Skeletal muscle satellite cell (primary cell): Measurements from ENCODE around the gene XRN2.
"Not testable (repeated sequence)": the region's sequence is repeated elsewhere in the genome, so short reads cannot be mapped to it uniquely, and the experiment has no call there.

ENCODE experiments used
- H3K27me3 ChIP-seq: 2 replicates; pipeline ENCODE4 v1.7.0; 2013; ENCODE audit warnings: low read length; ENCODE audit not compliant: control insufficient read depth, insufficient read depth
- H3K36me3 ChIP-seq: 2 replicates; pipeline ENCODE4 v1.7.0; 2013; ENCODE audit warnings: mild to moderate bottlenecking, control low read depth, low read length; ENCODE audit not compliant: insufficient read depth
- H3K4me1 ChIP-seq: 2 replicates; pipeline ENCODE4 v1.7.0; 2013; ENCODE audit warnings: low read length; ENCODE audit not compliant: control insufficient read depth, insufficient read depth
- H3K4me2 ChIP-seq: 2 replicates; pipeline ENCODE4 v1.7.0; 2013; ENCODE audit warnings: mild to moderate bottlenecking, low read length
- H3K4me3 ChIP-seq: 2 replicates; pipeline ENCODE4 v1.7.0; 2013; ENCODE audit warnings: low read length
- H3K9ac ChIP-seq: 2 replicates; pipeline ENCODE4 v1.7.0; 2013; ENCODE audit warnings: mild to moderate bottlenecking, low read depth, low read length, moderate library complexity
- H3K9me3 ChIP-seq: replicated peaks from 2 replicates; pipeline ENCODE4 v1.7.0; 2013; ENCODE audit warnings: mild to moderate bottlenecking, control low read depth, low read length

Gene XRN2

DNA sequence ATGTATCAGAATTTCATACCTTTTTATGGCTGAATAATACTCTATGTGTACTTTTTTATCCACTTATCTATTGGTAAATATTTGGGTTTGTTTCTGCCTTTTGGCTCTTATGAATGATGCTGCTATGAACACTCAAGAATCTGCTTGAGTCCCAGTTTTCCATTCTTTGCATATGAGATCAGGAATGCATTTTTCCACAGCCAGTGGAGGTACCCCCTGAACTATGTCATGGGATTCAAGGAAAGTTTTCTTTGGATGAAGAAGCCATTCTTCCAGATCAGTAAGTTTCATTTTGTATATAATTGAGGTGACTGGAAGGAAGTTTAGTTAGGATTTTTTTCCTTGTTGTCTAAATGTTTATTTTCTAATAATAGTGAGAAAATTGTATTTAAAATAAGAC is 53.3 kb downstream of the XRN2 start:
- no peaks in the 10 kb centered on the region for H3K27me3 ChIP-seq

DNA sequence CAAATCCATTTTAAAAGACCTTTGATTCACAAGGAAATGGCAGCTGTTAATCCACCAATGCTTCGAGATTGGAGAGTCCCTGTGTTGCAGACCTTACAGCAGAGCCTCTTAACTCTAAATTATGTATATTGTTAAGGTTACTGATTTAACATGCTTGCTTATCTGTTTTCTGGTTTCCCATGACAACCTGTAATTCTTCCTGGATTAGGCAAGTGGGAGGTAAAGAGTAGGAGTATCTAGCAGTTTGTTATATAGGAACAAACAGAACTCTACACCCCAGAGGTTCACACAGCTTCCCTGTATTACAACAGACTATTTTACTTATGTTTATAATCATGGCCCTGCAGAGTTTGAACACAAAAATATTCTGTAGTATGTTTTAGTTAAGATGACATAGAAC is 54.7 kb downstream of the XRN2 start:
- H3K4me1 ChIP-seq, result peaks cover 17% of the 10 kb centered on the region
- H3K27me3 ChIP-seq, result no peaks in the 10 kb centered on the region
- no peak overlapping the region for H3K4me3 ChIP-seq
- H3K9me3 ChIP-seq, result no peaks in the 10 kb centered on the region
- H3K9ac ChIP-seq, result no peak overlapping the region
- no peak overlapping the region for H3K4me2 ChIP-seq
- H3K36me3 ChIP-seq, result peaks cover 42% of the 10 kb centered on the region

More for the DNA sequence above, 53.3 kb downstream of the XRN2 start:
- peaks cover 35% of the 10 kb centered on the region for H3K36me3 ChIP-seq
- H3K9ac ChIP-seq, result no peak overlapping the region
- H3K9me3 ChIP-seq, result no peaks in the 10 kb centered on the region
- no peak overlapping the region for H3K4me3 ChIP-seq
- no peak overlapping the region for H3K4me2 ChIP-seq
- H3K4me1 ChIP-seq, result peaks cover 18% of the 10 kb centered on the region

DNA sequence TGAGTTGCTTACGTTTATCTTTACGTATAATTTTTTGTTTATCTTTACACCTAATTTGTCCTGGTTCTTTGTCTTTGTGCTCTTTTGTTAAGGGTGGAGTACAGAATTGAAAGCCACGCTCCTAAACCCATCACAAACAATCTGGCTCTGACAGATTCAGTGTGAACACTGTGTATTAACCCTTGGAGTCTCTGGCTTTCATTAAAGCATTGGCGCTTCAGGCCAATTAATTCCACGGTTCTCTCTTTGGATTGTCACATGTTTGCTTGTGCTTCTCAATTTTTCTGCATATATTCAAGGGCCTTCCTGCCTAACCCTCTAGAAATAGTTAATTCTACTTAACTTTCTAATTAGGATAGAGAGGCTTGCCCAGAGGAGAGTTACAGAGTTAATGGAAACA is 55.6 kb downstream of the XRN2 start:
- Histone ChIP-seq H3K27me3 (no peaks in the 10 kb centered on the region), H3K4me1 (peaks cover 11% of the 10 kb centered on the region), H3K4me3 (no peak overlapping the region), H3K9ac (no peak overlapping the region), H3K36me3 (peaks cover 42% of the 10 kb centered on the region), H3K4me2 (no peak overlapping the region), H3K9me3 (no peaks in the 10 kb centered on the region)

DNA sequence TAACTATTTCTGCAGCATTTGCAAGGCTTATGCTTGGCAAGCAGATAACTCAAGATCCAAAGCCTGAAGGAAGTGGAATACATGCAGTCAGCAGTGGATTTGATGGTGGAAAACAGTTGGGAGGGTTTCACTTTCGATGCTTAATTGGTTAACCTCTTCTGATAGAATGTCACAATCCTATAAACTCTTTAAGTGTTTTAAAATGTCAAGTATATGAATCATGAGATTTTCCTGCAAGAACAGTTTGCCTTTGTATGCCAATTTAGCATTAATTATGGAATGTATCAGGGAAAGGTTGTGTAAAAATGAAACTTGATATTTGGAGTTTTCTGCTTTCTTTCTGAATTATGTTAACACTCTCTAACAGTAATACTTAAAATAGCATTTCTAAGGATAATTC is 57.6 kb downstream of the XRN2 start:
- Histone ChIP-seq H3K9ac (no peak overlapping the region), H3K4me1 (peaks cover 11% of the 10 kb centered on the region), H3K9me3 (no peaks in the 10 kb centered on the region), H3K27me3 (no peaks in the 10 kb centered on the region), H3K36me3 (peaks cover 42% of the 10 kb centered on the region), H3K4me2 (no peak overlapping the region), H3K4me3 (no peak overlapping the region)

DNA sequence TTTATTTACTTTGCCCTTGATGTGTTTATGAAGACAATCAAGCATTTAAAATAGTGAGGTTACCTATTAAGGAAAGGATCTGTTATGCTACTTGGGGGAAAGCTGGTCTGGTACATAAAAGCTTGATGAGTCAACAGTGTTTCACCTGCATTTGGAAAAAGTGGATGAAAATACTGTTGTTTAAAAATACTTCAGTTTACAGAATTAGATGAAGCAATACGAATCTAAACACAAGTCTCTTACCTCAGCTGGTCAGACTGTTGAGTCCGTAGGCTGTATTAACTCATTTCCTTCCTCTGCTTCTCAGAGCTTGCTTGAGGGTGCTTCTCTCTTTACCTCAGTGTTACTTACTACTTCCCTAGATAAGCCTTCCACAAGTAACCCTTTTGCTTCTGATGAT is 58.1 kb downstream of the XRN2 start:
- Histone ChIP-seq H3K27me3 (no peaks in the 10 kb centered on the region), H3K9me3 (no peaks in the 10 kb centered on the region), H3K4me1 (peaks cover 11% of the 10 kb centered on the region), H3K4me3 (no peak overlapping the region), H3K36me3 (peaks cover 38% of the 10 kb centered on the region), H3K9ac (no peak overlapping the region), H3K4me2 (no peak overlapping the region)

DNA sequence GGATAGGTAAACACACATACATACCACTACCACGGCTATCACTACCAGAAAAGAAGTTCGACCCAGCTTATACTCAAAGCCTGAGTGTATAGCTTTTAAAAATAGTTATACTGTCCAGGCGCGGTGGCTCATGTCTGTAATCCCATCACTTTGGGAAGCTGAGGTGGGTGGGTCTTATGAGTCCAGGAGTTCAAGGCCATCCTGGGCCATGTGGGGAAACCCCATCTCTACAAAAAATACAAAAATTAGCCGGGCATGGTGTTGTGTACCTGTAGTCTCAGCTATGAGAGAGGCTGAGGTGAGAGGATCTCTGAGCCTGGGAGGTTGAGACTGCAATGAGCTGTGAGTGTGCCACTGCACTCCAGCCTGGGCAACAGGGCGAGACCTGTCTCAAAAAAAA is 61.3 kb downstream of the XRN2 start:
- Histone ChIP-seq H3K36me3 (peaks cover 34% of the 10 kb centered on the region), H3K4me1 (peaks cover 11% of the 10 kb centered on the region), H3K4me3 (no peak overlapping the region), H3K27me3 (no peaks in the 10 kb centered on the region), H3K4me2 (no peak overlapping the region), H3K9ac (no peak overlapping the region), H3K9me3 (no peaks in the 10 kb centered on the region)

- Histone ChIP-seq H3K36me3 (peaks cover 29% of the 10 kb centered on the region), H3K9me3 (no peaks in the 10 kb centered on the region), H3K4me1 (peaks cover 7% of the 10 kb centered on the region), H3K4me2 (no peak overlapping the region), H3K27me3 (no peaks in the 10 kb centered on the region), H3K9ac (no peak overlapping the region), H3K4me3 (no peak overlapping the region)
These were observed 62.6 kb downstream of the XRN2 start for GRCh38 chr20:21365771-21366170.

- not testable (repeated sequence) for H3K9me3 ChIP-seq, H3K9ac ChIP-seq, H3K4me1 ChIP-seq, H3K4me2 ChIP-seq, H3K27me3 ChIP-seq, H3K4me3 ChIP-seq
- H3K36me3 ChIP-seq, result peaks cover 34% of the 10 kb centered on the region
These were observed 63.1 kb downstream of the XRN2 start for GRCh38 chr20:21366273-21366672.

DNA sequence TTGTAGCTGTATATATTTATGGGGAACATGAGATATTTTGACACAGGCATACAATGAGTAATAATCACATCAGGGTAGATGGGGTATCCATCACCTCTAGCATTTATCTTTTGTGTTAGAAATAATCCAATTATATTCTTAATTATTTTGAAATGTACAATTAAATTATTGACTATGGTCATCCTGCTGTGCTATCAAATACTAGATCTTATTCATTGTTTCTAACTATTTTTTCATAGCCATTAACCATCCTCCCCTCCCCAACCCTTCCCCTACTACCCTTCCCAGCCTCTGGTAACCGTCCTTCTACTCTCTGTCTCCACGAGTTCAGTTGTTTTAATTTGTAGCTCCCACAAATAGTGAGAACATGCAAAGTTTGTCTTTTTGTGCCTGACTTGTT is 65.7 kb downstream of the XRN2 start:
- H3K9me3 ChIP-seq, result no peaks in the 10 kb centered on the region
- peaks cover 37% of the 10 kb centered on the region for H3K36me3 ChIP-seq
- H3K9ac ChIP-seq, result no peak overlapping the region
- no peak overlapping the region for H3K4me2 ChIP-seq
- H3K27me3 ChIP-seq, result no peaks in the 10 kb centered on the region
- no peak overlapping the region for H3K4me3 ChIP-seq
- no peaks in the 10 kb centered on the region for H3K4me1 ChIP-seq

DNA sequence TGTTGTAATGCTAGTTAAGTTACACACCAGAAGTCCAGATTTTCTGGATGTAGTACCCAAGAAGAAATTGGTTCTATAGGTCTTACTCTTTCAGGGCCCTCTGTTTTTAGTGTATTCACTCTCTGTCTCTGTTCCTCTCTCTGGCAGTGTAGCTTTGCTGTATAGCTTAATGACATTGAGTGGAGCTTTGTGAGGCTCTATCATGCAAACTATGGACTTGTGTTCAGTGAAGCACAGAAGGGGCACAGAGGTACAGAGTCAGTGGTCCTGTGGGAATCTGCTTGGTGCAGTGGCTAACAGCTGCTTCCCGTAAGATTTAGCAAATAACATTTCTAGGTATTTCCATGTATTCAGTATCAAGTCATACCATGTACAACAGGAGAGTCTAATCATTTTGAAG is 68.1 kb downstream of the XRN2 start:
- Histone ChIP-seq H3K36me3 (peaks cover 34% of the 10 kb centered on the region), H3K9me3 (no peaks in the 10 kb centered on the region), H3K9ac (no peak overlapping the region), H3K4me1 (no peaks in the 10 kb centered on the region), H3K27me3 (no peaks in the 10 kb centered on the region), H3K4me2 (no peak overlapping the region), H3K4me3 (no peak overlapping the region)

DNA sequence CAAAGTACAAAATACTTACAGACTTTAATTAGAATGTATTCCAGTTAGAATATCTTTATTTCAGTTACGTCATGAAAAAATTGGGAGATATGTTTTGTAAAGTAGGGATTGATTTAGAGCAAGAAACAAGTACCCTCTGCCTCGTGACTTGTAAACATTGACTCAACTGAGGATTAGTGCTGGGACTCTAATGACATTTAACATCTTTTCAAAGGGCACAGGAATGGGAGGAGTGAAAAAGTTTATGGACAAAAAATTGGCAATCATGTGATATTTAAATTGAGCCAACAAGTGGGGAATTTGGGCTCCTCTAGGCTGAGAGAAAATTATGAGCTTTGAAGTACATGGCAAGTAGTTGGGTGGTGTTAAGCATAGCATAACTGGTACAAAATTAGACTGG is 68.9 kb downstream of the XRN2 start:
- H3K4me3 ChIP-seq, result no peak overlapping the region
- no peaks in the 10 kb centered on the region for H3K27me3 ChIP-seq
- H3K9me3 ChIP-seq, result no peaks in the 10 kb centered on the region
- no peak overlapping the region for H3K4me2 ChIP-seq
- peaks cover 30% of the 10 kb centered on the region for H3K36me3 ChIP-seq
- no peak overlapping the region for H3K9ac ChIP-seq
- no peaks in the 10 kb centered on the region for H3K4me1 ChIP-seq

DNA sequence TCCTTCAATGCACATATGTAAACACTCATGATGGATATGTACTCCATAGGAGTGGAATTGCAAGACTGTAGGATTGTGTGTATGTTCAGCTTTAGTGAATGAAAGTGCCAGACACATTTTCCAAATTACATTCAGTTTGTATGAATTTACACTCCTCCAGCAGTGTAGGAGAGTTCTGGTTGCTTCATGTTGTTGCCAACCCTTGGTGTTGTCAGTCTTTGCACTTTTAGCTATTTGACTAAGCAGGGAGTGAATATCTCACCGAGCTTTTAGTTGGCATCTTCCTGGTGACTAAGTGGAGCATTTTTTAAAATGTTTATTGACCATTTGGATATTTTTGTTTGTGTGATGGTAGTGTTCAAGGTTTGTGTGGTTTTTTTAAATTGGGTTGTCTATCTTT is 70.3 kb downstream of the XRN2 start:
- no peaks in the 10 kb centered on the region for H3K9me3 ChIP-seq
- H3K9ac ChIP-seq, result no peak overlapping the region
- H3K4me3 ChIP-seq, result no peak overlapping the region
- H3K4me2 ChIP-seq, result no peak overlapping the region
- no peaks in the 10 kb centered on the region for H3K27me3 ChIP-seq
- H3K36me3 ChIP-seq, result peaks cover 28% of the 10 kb centered on the region
- no peaks in the 10 kb centered on the region for H3K4me1 ChIP-seq
